NT2/D1 (cell line): ENCODE results near the gene CNPY4.

ENCODE experiments used
- SUZ12 ChIP-seq: IDR thresholded peaks from 2 replicates; pipeline ENCODE4 v1.6.1; 2011; ENCODE audit not compliant: insufficient read length, insufficient read depth; ENCODE audit errors: extremely low read depth
- YY1 ChIP-seq: IDR thresholded peaks from 2 replicates; pipeline ENCODE4 v1.6.1; 2011; ENCODE audit not compliant: insufficient read length, insufficient read depth
- ZNF274 ChIP-seq: IDR thresholded peaks from 2 replicates; pipeline ENCODE4 v1.6.1; 2011; ENCODE audit warnings: mild to moderate bottlenecking, low read depth, low read length

DNA sequence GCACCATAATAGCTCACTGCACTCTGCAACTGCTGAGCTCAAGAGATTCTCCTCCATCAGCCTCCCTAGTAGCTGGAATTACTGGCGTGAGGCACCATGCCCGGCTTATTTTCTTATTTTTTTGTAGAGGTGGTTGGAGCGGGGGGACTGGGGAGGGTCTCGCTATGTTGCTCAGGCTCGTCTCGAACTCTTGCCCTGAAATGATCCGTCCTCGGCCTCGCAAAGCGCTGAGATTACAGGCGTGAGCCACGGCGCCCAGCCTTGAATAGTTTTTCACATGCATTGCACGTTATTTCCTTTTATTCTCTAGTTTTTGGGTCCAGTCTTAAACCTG, 28.8 kb downstream of the CNPY4 start:
- TF ChIP-seq ZNF274 (no peak), YY1 (no peak), SUZ12 (no peak)
